IMR-90 (cell line): ENCODE measurements around the gene PPP3CA. TPM values are rescaled to one million over a fixed set of nuclear protein-coding genes. Genes with fewer than 3 reads are reported as not detected.

Source experiments
- ATAC-seq: fragments of 200-7000 bp; cut with Tn5 transposase; 2 replicates; pipeline ENCODE4 v1.9.1; 2020; ENCODE audit warnings: low read depth, mild to moderate bottlenecking, moderate library complexity
- BruUV-seq: library from RNA; stranded (reverse); fragments of 400-500 nt; replicated peaks from 2 replicates; lab custom pipeline; 2021; lab: Mats Ljungman, UMichigan
- CTCF ChIA-PET: fragments of 300-600 bp; formaldehyde crosslinking; extraction: SDS; loops from one replicate; lab custom pipeline; 2021; ENCODE audit warnings: antibody characterized with exemption; lab: Yijun Ruan, JAX
- POLR2A ChIA-PET: fragments of 300-600 bp; sonication (Branson Sonifier 250); formaldehyde crosslinking; loops from one replicate; lab custom pipeline; 2022; ENCODE audit warnings: antibody characterized with exemption; ENCODE audit not compliant: unreplicated experiment; lab: Charles Lee
- DNase-seq: peaks from one replicate; pipeline ENCODE4 v3.0.0; 2013
- H2AFZ ChIP-seq: replicated peaks from 2 replicates; pipeline ENCODE3; 2013; ENCODE audit warnings: low read length, mild to moderate bottlenecking; ENCODE audit not compliant: poor library complexity
- H2AK5ac ChIP-seq: 2 replicates; pipeline ENCODE4 v1.6.1; 2013; ENCODE audit warnings: low read depth, low read length, inconsistent platforms
- H2AK9ac ChIP-seq: replicated peaks from 2 replicates; pipeline ENCODE3; 2013; ENCODE audit warnings: mild to moderate bottlenecking, low read depth, low read length, moderate library complexity; ENCODE audit not compliant: poor library complexity
- H2BK120ac ChIP-seq: 2 replicates; pipeline ENCODE4 v1.6.1; 2013; ENCODE audit warnings: low read depth, low read length, inconsistent platforms
- H2BK15ac ChIP-seq: 3 replicates; pipeline ENCODE4 v1.6.1; 2013; ENCODE audit warnings: low read depth, low read length, inconsistent platforms
- H2BK20ac ChIP-seq: 2 replicates; pipeline ENCODE4 v1.6.1; 2013; ENCODE audit warnings: low read depth, mild to moderate bottlenecking, inconsistent platforms, low read length, moderate library complexity
- H2BK5ac ChIP-seq: 2 replicates; pipeline ENCODE4 v1.6.1; 2013; ENCODE audit warnings: mild to moderate bottlenecking, low read depth, low read length, inconsistent platforms; ENCODE audit not compliant: poor library complexity, severe bottlenecking
- H3K14ac ChIP-seq: replicated peaks from 2 replicates; pipeline ENCODE4 v1.6.1; 2013; ENCODE audit warnings: low read depth, low read length, inconsistent platforms
- H3K18ac ChIP-seq: 2 replicates; pipeline ENCODE4 v1.6.1; 2013; ENCODE audit warnings: low read depth, low read length, control low read depth
- H3K23ac ChIP-seq: 2 replicates; pipeline ENCODE4 v1.6.1; 2013; ENCODE audit warnings: low read depth, low read length, inconsistent platforms
- H3K27ac ChIP-seq: 2 replicates; pipeline ENCODE4 v1.5.1; 2013; ENCODE audit warnings: mild to moderate bottlenecking, control low read depth, low read length; ENCODE audit not compliant: insufficient read depth
- H3K27me3 ChIP-seq: 2 replicates; pipeline ENCODE4 v1.6.1; 2013; ENCODE audit warnings: low read length; ENCODE audit not compliant: control insufficient read depth, insufficient read depth
- H3K36me3 ChIP-seq: 2 replicates; pipeline ENCODE4 v1.6.1; 2013; ENCODE audit warnings: low read length, mixed read lengths; ENCODE audit not compliant: control insufficient read depth, insufficient read depth
- H3K4ac ChIP-seq: 2 replicates; pipeline ENCODE4 v1.6.1; 2013; ENCODE audit warnings: low read depth, low read length, inconsistent platforms
- H3K4me1 ChIP-seq: 2 replicates; pipeline ENCODE4 v1.6.1; 2013; ENCODE audit warnings: low read length, mixed read lengths; ENCODE audit not compliant: control insufficient read depth, insufficient read depth
- H3K4me2 ChIP-seq: 2 replicates; pipeline ENCODE4 v1.6.1; 2013; ENCODE audit warnings: low read depth, mild to moderate bottlenecking, control low read depth, low read length, moderate library complexity
- H3K4me3 ChIP-seq: 2 replicates; pipeline ENCODE4 v1.5.1; 2013; ENCODE audit warnings: low read depth, mild to moderate bottlenecking, control low read depth, low read length, moderate library complexity; ENCODE audit not compliant: insufficient read depth
- H3K56ac ChIP-seq: 2 replicates; pipeline ENCODE4 v1.6.1; 2013; ENCODE audit warnings: low read length, inconsistent platforms; ENCODE audit not compliant: insufficient read depth; ENCODE audit errors: extremely low read depth
- H3K79me1 ChIP-seq, 2 experiments: 2 replicates each; pipeline ENCODE4 v1.6.1; 2013; ENCODE audit warnings: low read length in 2 of 2, inconsistent platforms in 1 of 2, low read depth in 1 of 2
- H3K9ac ChIP-seq: 2 replicates; pipeline ENCODE4 v1.6.1; 2013; ENCODE audit warnings: low read depth, low read length, control low read depth
- H3K9me1 ChIP-seq: 2 replicates; pipeline ENCODE4 v1.6.1; 2013; ENCODE audit warnings: low read length, inconsistent platforms; ENCODE audit not compliant: insufficient read depth
- H3K9me3 ChIP-seq: 2 replicates; pipeline ENCODE4 v1.6.1; 2013; ENCODE audit warnings: low read length; ENCODE audit not compliant: control insufficient read depth, insufficient read depth
- H4K20me1 ChIP-seq: 2 replicates; pipeline ENCODE4 v1.6.1; 2013; ENCODE audit warnings: low read length, inconsistent platforms; ENCODE audit not compliant: insufficient read depth
- H4K5ac ChIP-seq: 2 replicates; pipeline ENCODE4 v1.6.1; 2013; ENCODE audit warnings: mild to moderate bottlenecking, low read depth, low read length, control low read depth
- H4K8ac ChIP-seq, 2 experiments: 2 replicates each; pipeline ENCODE4 v1.6.1; 2013; ENCODE audit warnings: low read depth in 2 of 2, low read length in 2 of 2, control low read depth in 1 of 2, inconsistent platforms in 1 of 2
- H4K91ac ChIP-seq: 2 replicates; pipeline ENCODE4 v1.6.1; 2013; ENCODE audit warnings: low read depth, low read length, inconsistent platforms; ENCODE audit not compliant: insufficient read depth
- BHLHE40 ChIP-seq: fragments of 150-350 bp; IDR thresholded peaks from 2 replicates; pipeline ENCODE4 v1.6.1; 2016; ENCODE audit warnings: mild to moderate bottlenecking, low read depth, low read length
- CEBPB ChIP-seq: IDR thresholded peaks from 2 replicates; pipeline ENCODE4 v1.6.1; 2012; ENCODE audit warnings: low read depth, low read length, improper control_type of control experiment
- CHD1 ChIP-seq: IDR thresholded peaks from 2 replicates; pipeline ENCODE4 v1.6.1; 2012; ENCODE audit warnings: low read depth, low read length, improper control_type of control experiment
- FOS ChIP-seq: fragments of 150-350 bp; IDR thresholded peaks from 2 replicates; pipeline ENCODE4 v1.6.1; 2016; ENCODE audit warnings: low read depth, low read length
- MAFK ChIP-seq: IDR thresholded peaks from 2 replicates; pipeline ENCODE4 v1.6.1; 2012; ENCODE audit warnings: low read depth, low read length, improper control_type of control experiment
- MAZ ChIP-seq: IDR thresholded peaks from 2 replicates; pipeline ENCODE4 v1.6.1; 2012; ENCODE audit warnings: low read depth, mild to moderate bottlenecking, low read length, improper control_type of control experiment, moderate library complexity, borderline replicate concordance
- MXI1 ChIP-seq: IDR thresholded peaks from 2 replicates; pipeline ENCODE4 v1.6.1; 2012; ENCODE audit warnings: low read depth, mild to moderate bottlenecking, low read length, moderate library complexity, borderline replicate concordance
- NFE2L2 ChIP-seq: fragments of 150-350 bp; IDR thresholded peaks from 2 replicates; pipeline ENCODE4 v1.6.1; 2016; ENCODE audit warnings: low read depth, mild to moderate bottlenecking, low read length
- POLR2A ChIP-seq: IDR thresholded peaks from 2 replicates; pipeline ENCODE4 v1.6.1; 2012; ENCODE audit warnings: mild to moderate bottlenecking, low read depth, low read length
- RAD21 ChIP-seq: IDR thresholded peaks from 2 replicates; pipeline ENCODE4 v1.6.1; 2012; ENCODE audit warnings: low read length, improper control_type of control experiment
- RCOR1 ChIP-seq: IDR thresholded peaks from 2 replicates; pipeline ENCODE4 v1.6.1; 2012; ENCODE audit warnings: mild to moderate bottlenecking, low read length, improper control_type of control experiment; ENCODE audit not compliant: insufficient replicate concordance
- RFX5 ChIP-seq: IDR thresholded peaks from 2 replicates; pipeline ENCODE4 v1.8.0; 2012; ENCODE audit warnings: low read depth, mild to moderate bottlenecking, low read length, moderate library complexity
- SMC3 ChIP-seq: fragments of 150-350 bp; IDR thresholded peaks from 2 replicates; pipeline ENCODE4 v1.6.1; 2016; ENCODE audit warnings: low read depth, mild to moderate bottlenecking, antibody characterized with exemption, low read length, moderate library complexity
- WGBS, 2 experiments: methylation state at CpG; one replicate each; pipeline versions ENCODE4 v1.1.5 to v1.1.7; 2013; ENCODE audit warnings: missing lambda C conversion rate in 2 of 2; ENCODE audit not compliant: insufficient read length in 1 of 2; ENCODE audit errors: extremely low coverage in 2 of 2; 5-methylcytosine and 5-hydroxymethylcytosine counted together
- dilution Hi-C: fragments of 300-500 bp; cut with HindIII; formaldehyde crosslinking; loops from one replicate; pipeline ENCODE4 v1.14.3; 2018; ENCODE audit warnings: low sequenced_read_pairs; ENCODE audit not compliant: unreplicated experiment
- in situ Hi-C: fragments of 300-500 bp; cut with MboI; formaldehyde crosslinking; loops from 3 replicates; pipeline ENCODE4 v1.14.3; 2019; ENCODE audit warnings: low sequenced_read_pairs, inconsistent platforms, mixed read lengths
- intact Hi-C: fragments of 100-400 bp; cut with micrococcal nuclease; formaldehyde crosslinking; loops from 2 replicates; pipeline ENCODE4 v1.10.0; 2022
- polyA plus RNA-seq, 3 experiments: library from polyadenylated mRNA; depleted of rRNA; stranded (reverse); fragments of >200 nt; gene quantifications; 2 replicates each; pipeline ENCODE4 v1.2.3, GENCODE V29; 2012; ENCODE audit warnings: low replicate concordance in 1 of 3
- total RNA-seq: library from RNA; depleted of rRNA; stranded (reverse); fragments of >200 nt; gene quantifications from 2 replicates; pipeline ENCODE4 v1.2.3, GENCODE V29; 2012
- TF ChIP-seq, protein P1 (sequence below): fragments of 150-350 bp; IDR thresholded peaks from 2 replicates; pipeline ENCODE4 v1.6.1; 2017; ENCODE audit warnings: mild to moderate bottlenecking, antibody characterized with exemption, low read length, low read depth
- TF ChIP-seq, protein P2 (sequence below): conservative IDR thresholded peaks from 2 replicates; pipeline ENCODE4 v1.5.1; 2012; ENCODE audit warnings: mild to moderate bottlenecking, low read depth, low read length, improper control_type of control experiment

The PPP3CA gene
- total and polyA plus RNA-seq, 2 of the 4 experiments (the other 2 are of a cell fraction), result 14.5 to 48.6 TPM

DNA sequence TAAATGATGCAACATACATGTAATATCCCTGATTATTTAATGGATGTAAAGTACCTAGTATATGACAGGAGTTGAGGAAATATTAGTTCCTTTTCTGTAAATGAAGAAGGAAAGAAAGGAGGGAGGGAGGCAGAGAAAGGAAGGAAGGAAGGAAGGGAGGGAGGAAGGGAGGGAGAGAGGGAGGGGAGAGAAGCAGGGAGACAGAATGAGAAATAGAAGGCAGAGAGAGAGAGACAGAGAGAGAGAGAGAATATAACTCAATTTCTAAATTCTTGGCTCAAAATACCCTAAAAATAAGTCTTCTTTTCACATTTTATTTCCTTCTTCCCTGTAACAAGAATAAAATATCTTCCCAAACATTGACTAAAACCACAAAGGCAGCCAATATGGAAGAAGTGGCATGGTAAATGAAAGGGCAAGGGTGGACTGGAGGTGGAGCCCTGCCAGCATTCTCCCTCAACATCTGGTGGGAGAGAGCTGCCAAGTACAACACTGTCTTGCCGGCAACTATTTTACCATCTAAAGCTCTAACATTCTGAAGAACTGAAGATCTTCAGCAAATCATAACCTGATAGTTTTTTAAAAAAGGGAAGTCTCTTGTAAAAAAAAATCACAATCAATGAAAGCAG is 245.1 kb downstream of the PPP3CA start:
- in situ Hi-C loops, result no loop called here
- peak overlapping the region; percentile 40 for H2AFZ ChIP-seq
- intact Hi-C loops, result no loop called here

More for the DNA sequence above, 245.1 kb downstream of the PPP3CA start:
- Histone ChIP-seq H2BK15ac (no peak overlapping the region), H3K4me3 (no peak overlapping the region), H2BK5ac (no peak overlapping the region), H3K27me3 (no peaks in the 10 kb centered on the region), H4K91ac (no peak overlapping the region), H3K4me2 (no peak overlapping the region), H2AK5ac (no peak overlapping the region; the same call in 1 of the 2 replicates), H3K27ac (no peak overlapping the region), H3K23ac (no peak overlapping the region), H3K14ac (no peak overlapping the region), H2AK9ac (no peak overlapping the region), H2BK20ac (no peak overlapping the region), H3K4ac (no peak overlapping the region), H3K18ac (no peak overlapping the region), H4K20me1 (no peaks in the 10 kb centered on the region), H3K9me3 (no peaks in the 10 kb centered on the region), H4K5ac (no peak overlapping the region), H3K9ac (no peak overlapping the region), H2BK120ac (no peak overlapping the region), H4K8ac (no peak overlapping the region; a peak in 1 of 4 replicates), H3K79me1 (peaks cover 0 to 4% of the 10 kb centered on the region in 2 experiments; a peak in 2 of 4 replicates), H3K36me3 (no peaks in the 10 kb centered on the region), H3K56ac (no peak overlapping the region), H3K9me1 (peaks cover 3% of the 10 kb centered on the region; the same call in 1 of the 2 replicates), H3K4me1 (peaks cover 3% of the 10 kb centered on the region)
- dilution Hi-C loops, result no loop called here
- DNase-seq (peak; percentile 87), ATAC-seq (peak; percentile 72)
- POLR2A ChIA-PET, result no interaction called here
- no TSS peak for BruUV-seq
- TF ChIP-seq CEBPB, result no peak
- TF ChIP-seq RFX5, result no peak
- TF ChIP-seq MAFK, result no peak
- no peak for TF ChIP-seq POLR2A
- no peak for TF ChIP-seq RAD21
- TF ChIP-seq SMC3, result no peak
- TF ChIP-seq, protein P1, sequence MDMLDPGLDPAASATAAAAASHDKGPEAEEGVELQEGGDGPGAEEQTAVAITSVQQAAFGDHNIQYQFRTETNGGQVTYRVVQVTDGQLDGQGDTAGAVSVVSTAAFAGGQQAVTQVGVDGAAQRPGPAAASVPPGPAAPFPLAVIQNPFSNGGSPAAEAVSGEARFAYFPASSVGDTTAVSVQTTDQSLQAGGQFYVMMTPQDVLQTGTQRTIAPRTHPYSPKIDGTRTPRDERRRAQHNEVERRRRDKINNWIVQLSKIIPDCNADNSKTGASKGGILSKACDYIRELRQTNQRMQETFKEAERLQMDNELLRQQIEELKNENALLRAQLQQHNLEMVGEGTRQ, result no peak
- no peak for TF ChIP-seq BHLHE40
- TF ChIP-seq MAZ, result no peak
- TF ChIP-seq CHD1, result no peak
- TF ChIP-seq MXI1, result no peak
- TF ChIP-seq, protein P2, sequence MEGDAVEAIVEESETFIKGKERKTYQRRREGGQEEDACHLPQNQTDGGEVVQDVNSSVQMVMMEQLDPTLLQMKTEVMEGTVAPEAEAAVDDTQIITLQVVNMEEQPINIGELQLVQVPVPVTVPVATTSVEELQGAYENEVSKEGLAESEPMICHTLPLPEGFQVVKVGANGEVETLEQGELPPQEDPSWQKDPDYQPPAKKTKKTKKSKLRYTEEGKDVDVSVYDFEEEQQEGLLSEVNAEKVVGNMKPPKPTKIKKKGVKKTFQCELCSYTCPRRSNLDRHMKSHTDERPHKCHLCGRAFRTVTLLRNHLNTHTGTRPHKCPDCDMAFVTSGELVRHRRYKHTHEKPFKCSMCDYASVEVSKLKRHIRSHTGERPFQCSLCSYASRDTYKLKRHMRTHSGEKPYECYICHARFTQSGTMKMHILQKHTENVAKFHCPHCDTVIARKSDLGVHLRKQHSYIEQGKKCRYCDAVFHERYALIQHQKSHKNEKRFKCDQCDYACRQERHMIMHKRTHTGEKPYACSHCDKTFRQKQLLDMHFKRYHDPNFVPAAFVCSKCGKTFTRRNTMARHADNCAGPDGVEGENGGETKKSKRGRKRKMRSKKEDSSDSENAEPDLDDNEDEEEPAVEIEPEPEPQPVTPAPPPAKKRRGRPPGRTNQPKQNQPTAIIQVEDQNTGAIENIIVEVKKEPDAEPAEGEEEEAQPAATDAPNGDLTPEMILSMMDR, result no peak
- TF ChIP-seq RCOR1, result no peak
- TF ChIP-seq FOS, result no peak
- TF ChIP-seq NFE2L2, result no peak
- no CpG with 5 or more reads among the region's 1 CpG for WGBS, 2 experiments
- CTCF ChIA-PET, result no interaction called here
